Dermis microvascular lymphatic vessel endothelial cell (primary cell): ENCODE measurements around the gene SKP2. TPM values are rescaled to one million over a fixed set of nuclear protein-coding genes. Genes with fewer than 3 reads are reported as not detected.

ENCODE experiments used
- DNase-seq, 2 donors: peaks; one replicate each; pipeline versions ENCODE4 v3.0.0 to v3.0.0-alpha.2; 2010; ENCODE audit warnings: low read depth in 2 of 2
- total RNA-seq: library from RNA; depleted of rRNA; stranded (reverse); fragments of >200 nt; gene quantifications from 2 replicates; pipeline ENCODE4 v1.2.1, GENCODE V29; 2014

Gene SKP2
- total RNA-seq, 1 donor from 2014 or later: 22.5 TPM

GRCh38 chr5:36199620-36200019 is 47.7 kb downstream of the SKP2 start:
- no peak for DNase-seq

- DNase-seq: peak in 1 of 2 donors; percentile 46
These were observed 48.6 kb downstream of the SKP2 start for GRCh38 chr5:36200513-36200912.

GRCh38 chr5:36202521-36202961 is 50.6 kb downstream of the SKP2 start:
- peak in 1 of 2 donors; percentile 29 for DNase-seq

- DNase-seq: no peak
These were observed 53.4 kb downstream of the SKP2 start for GRCh38 chr5:36205329-36205728.

- no peak for DNase-seq
These were observed 55.0 kb downstream of the SKP2 start for GRCh38 chr5:36206913-36207312.

GRCh38 chr5:36208786-36209185 is 56.9 kb downstream of the SKP2 start:
- DNase-seq: no peak

- DNase-seq: peak in 1 of 2 donors; percentile 12
These were observed 57.8 kb downstream of the SKP2 start for GRCh38 chr5:36209664-36210063.

GRCh38 chr5:36214436-36214835 is 62.5 kb downstream of the SKP2 start:
- no peak for DNase-seq

GRCh38 chr5:36215910-36216309 is 64.0 kb downstream of the SKP2 start:
- no peak for DNase-seq

GRCh38 chr5:36217567-36217966 is 65.7 kb downstream of the SKP2 start:
- no peak for DNase-seq

- no peak for DNase-seq
These were observed 66.1 kb downstream of the SKP2 start for GRCh38 chr5:36217988-36218387.

- DNase-seq: no peak
These were observed 70.7 kb downstream of the SKP2 start for GRCh38 chr5:36222620-36223019.

- no peak for DNase-seq
These were observed 75.1 kb downstream of the SKP2 start for GRCh38 chr5:36227046-36227445.

GRCh38 chr5:36228505-36228904 is 76.6 kb downstream of the SKP2 start:
- no peak for DNase-seq

GRCh38 chr5:36230151-36230790 is 78.4 kb downstream of the SKP2 start:
- DNase-seq: no peak

GRCh38 chr5:36232533-36232932 is 80.6 kb downstream of the SKP2 start:
- DNase-seq: no peak

Other genes with a start within 250 kb of the SKP2 start
- gene CAPSL, start 213.5 kb upstream of the SKP2 start, total RNA-seq: not detected in 2 replicates
- not detected in 2 replicates for gene UGT3A1, start 160.7 kb upstream of the SKP2 start, total RNA-seq
- gene UGT3A2, start 85.2 kb upstream of the SKP2 start, total RNA-seq: not detected in 2 replicates
- gene LMBRD2, start 224 bp upstream of the SKP2 start, total RNA-seq: 5.8 TPM in 2 replicates
- 15.4 and 26.2 TPM in 2 replicates for gene NADK2, start 89.8 kb downstream of the SKP2 start, total RNA-seq
- gene RANBP3L, start 149.8 kb downstream of the SKP2 start, total RNA-seq: under 0.01 and 0.13 TPM in 2 replicates